T1000 (cell line): Measurements from ENCODE around the gene MOB3C.

Experiments
- DNase-seq: peaks from one replicate; lab custom pipeline; 2025; ENCODE audit warnings: mixed read lengths; lab: John Stamatoyannopoulos, UW

The MOB3C gene

GRCh38 chr1:46638921-46639320, 22.3 kb upstream of the MOB3C start:
- DNase-seq = no peak

GRCh38 chr1:46637444-46638083, 21.0 kb upstream of the MOB3C start:
- DNase-seq = no peak

GRCh38 chr1:46635205-46635604, 18.6 kb upstream of the MOB3C start:
- no peak for DNase-seq

- no peak for DNase-seq
Observed at GRCh38 chr1:46630719-46631118, 14.1 kb upstream of the MOB3C start.

- DNase-seq = no peak
Observed at GRCh38 chr1:46623743-46624644, 7.4 kb upstream of the MOB3C start.

- peak; percentile 67 for DNase-seq
Observed at GRCh38 chr1:46622344-46622743, 5.7 kb upstream of the MOB3C start.

- peak; percentile 32 for DNase-seq
Observed at GRCh38 chr1:46621930-46622329, 5.3 kb upstream of the MOB3C start.

GRCh38 chr1:46619656-46620258, 3.1 kb upstream of the MOB3C start:
- DNase-seq = no peak

- no peak for DNase-seq
Observed at GRCh38 chr1:46618754-46619415, 2.3 kb upstream of the MOB3C start.

- DNase-seq = no peak
Observed at GRCh38 chr1:46617833-46618232, 1.2 kb upstream of the MOB3C start.

- DNase-seq = no peak
Observed at GRCh38 chr1:46617108-46617800, 643 bp upstream of the MOB3C start.

GRCh38 chr1:46615735-46616134, 876 bp downstream of the MOB3C start:
- DNase-seq = no peak

- no peak for DNase-seq
Observed at GRCh38 chr1:46615088-46615487, 1.5 kb downstream of the MOB3C start.

- DNase-seq = no peak
Observed at GRCh38 chr1:46614604-46614984, 2.0 kb downstream of the MOB3C start.

- DNase-seq = no peak
Observed at GRCh38 chr1:46613661-46614603, 2.7 kb downstream of the MOB3C start.

GRCh38 chr1:46612937-46613660, 3.5 kb downstream of the MOB3C start:
- DNase-seq = no peak

GRCh38 chr1:46611691-46612221, 4.9 kb downstream of the MOB3C start:
- DNase-seq = peak; percentile 82

GRCh38 chr1:46607345-46608130, 9.1 kb downstream of the MOB3C start:
- DNase-seq = no peak
